Neural progenitor cell (in vitro differentiated cells): Measurements from ENCODE around the gene PIP5K1A. TPM values are rescaled to one million over a fixed set of nuclear protein-coding genes. Genes with fewer than 3 reads are reported as not detected.
"Not testable (repeated sequence)": the region's sequence is repeated elsewhere in the genome, so short reads cannot be mapped to it uniquely, and the experiment has no call there.

Experiments
- DNase-seq: peaks from one replicate; pipeline ENCODE4 v3.0.0-alpha.2; 2016; ENCODE audit warnings: low spot score
- H2AFZ ChIP-seq: fragments of 200-600 bp; sonication (generic); replicated peaks from 2 replicates; pipeline ENCODE4 v1.6.1; 2016; ENCODE audit warnings: antibody characterized with exemption
- H3F3A ChIP-seq: fragments of 200-600 bp; sonication (generic); 2 replicates; pipeline ENCODE4 v1.6.1; 2016; ENCODE audit warnings: antibody characterized with exemption, low read depth
- H3K27ac ChIP-seq: fragments of 200-600 bp; sonication (generic); 2 replicates; pipeline ENCODE4 v1.5.1; 2016; ENCODE audit warnings: mild to moderate bottlenecking
- H3K27me3 ChIP-seq: fragments of 200-600 bp; sonication (generic); 2 replicates; pipeline ENCODE4 v1.6.1; 2016; ENCODE audit warnings: mild to moderate bottlenecking, moderate library complexity
- H3K36me3 ChIP-seq: fragments of 200-600 bp; sonication (generic); 2 replicates; pipeline ENCODE4 v1.5.1; 2016
- H3K4me1 ChIP-seq: fragments of 200-600 bp; sonication (generic); 2 replicates; pipeline ENCODE4 v1.6.1; 2016; ENCODE audit warnings: mixed run types
- H3K4me2 ChIP-seq: fragments of 200-600 bp; sonication (generic); 2 replicates; pipeline ENCODE4 v1.6.1; 2016
- H3K4me3 ChIP-seq: fragments of 200-600 bp; sonication (generic); 2 replicates; pipeline ENCODE4 v1.5.1; 2016
- H3K79me2 ChIP-seq: fragments of 200-600 bp; sonication (generic); 2 replicates; pipeline ENCODE4 v1.6.1; 2016; ENCODE audit warnings: low read depth
- H3K9ac ChIP-seq: fragments of 200-600 bp; sonication (generic); 2 replicates; pipeline ENCODE4 v1.6.1; 2016
- H3K9me3 ChIP-seq: fragments of 200-600 bp; sonication (generic); 2 replicates; pipeline ENCODE4 v1.5.1; 2016; ENCODE audit warnings: low read depth
- H4K20me1 ChIP-seq: fragments of 200-600 bp; sonication (generic); 2 replicates; pipeline ENCODE4 v1.6.1; 2016; ENCODE audit warnings: low read depth
- H3K27ac Mint-ChIP-seq: 3 replicates; pipeline ENCODE4 v1.8.0; 2021; ENCODE audit warnings: mixed read lengths
- H3K27me3 Mint-ChIP-seq: 2 replicates; pipeline ENCODE4 v1.8.0; 2022; ENCODE audit warnings: low read depth, mild to moderate bottlenecking, inconsistent platforms, moderate library complexity, mixed read lengths; ENCODE audit not compliant: insufficient read depth
- H3K36me3 Mint-ChIP-seq: 3 replicates; pipeline ENCODE4 v1.8.0; 2021; ENCODE audit warnings: mixed read lengths
- H3K4me1 Mint-ChIP-seq: 3 replicates; pipeline ENCODE4 v1.8.0; 2021; ENCODE audit warnings: mixed read lengths
- H3K4me3 Mint-ChIP-seq: 3 replicates; pipeline ENCODE4 v1.8.0; 2021; ENCODE audit warnings: mild to moderate bottlenecking, moderate library complexity, mixed read lengths
- H3K9me3 Mint-ChIP-seq: 3 replicates; pipeline ENCODE4 v1.8.0; 2020; ENCODE audit warnings: mixed read lengths
- EZH2 ChIP-seq: fragments of 200-600 bp; sonication (generic); IDR thresholded peaks from 2 replicates; pipeline ENCODE4 v1.6.1; 2017; ENCODE audit warnings: antibody characterized with exemption, mild to moderate bottlenecking, moderate library complexity
- EZH2phosphoT487 ChIP-seq: fragments of 200-600 bp; sonication (generic); IDR thresholded peaks from 2 replicates; pipeline ENCODE4 v1.6.1; 2017; ENCODE audit warnings: antibody characterized with exemption
- total RNA-seq: library from RNA; depleted of rRNA; stranded (reverse); fragments of >200 nt; gene quantifications from 2 replicates; pipeline ENCODE4 v1.2.3, GENCODE V29; 2015; ENCODE audit warnings: low replicate concordance
- TF ChIP-seq, protein P1 (sequence below): fragments of 200-600 bp; sonication (generic); IDR thresholded peaks from 2 replicates; pipeline ENCODE4 v1.5.1; 2017; ENCODE audit warnings: antibody characterized with exemption, mild to moderate bottlenecking

PIP5K1A gene
- total RNA-seq, 1 donor from 2014 or later, result 81.2 TPM

DNA sequence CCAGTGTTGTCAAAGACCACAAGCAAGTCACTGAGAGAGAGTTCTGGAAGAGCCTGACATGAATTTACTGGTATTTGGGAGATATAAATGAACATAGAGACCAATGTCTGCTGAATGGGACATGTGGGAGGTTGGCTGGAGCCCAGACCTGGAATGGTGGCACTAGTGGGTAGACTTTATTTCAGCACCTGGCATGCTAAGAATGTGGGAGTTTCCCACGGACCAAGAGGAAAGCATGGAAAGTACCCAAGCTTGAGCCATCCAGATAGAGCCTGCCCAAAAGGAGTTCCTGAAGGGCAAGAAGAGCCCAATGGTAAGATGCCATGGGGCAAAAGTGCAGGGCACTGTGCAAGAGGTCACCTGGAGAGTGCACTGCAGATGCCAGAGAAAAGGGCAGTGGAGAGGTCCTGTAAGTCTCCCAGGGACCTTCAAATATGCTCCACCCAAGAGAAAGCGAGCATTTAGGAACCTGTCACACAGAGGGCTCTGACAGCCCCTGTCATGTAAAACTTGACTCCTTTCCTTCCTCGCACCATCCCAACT lies 75.6 kb downstream of the PIP5K1A start:
- Mint-ChIP-seq H3K4me3 (no peak overlapping the region), H3K36me3 (peaks cover 7% of the 10 kb centered on the region), H3K27me3 (peaks cover 8% of the 10 kb centered on the region), H3K4me1 (no peaks in the 10 kb centered on the region), H3K9me3 (no peaks in the 10 kb centered on the region), H3K27ac (peak overlapping the region; percentile 20)
- DNase-seq, result no peak
- Histone ChIP-seq H3K9me3 (no peaks in the 10 kb centered on the region), H3K4me3 (no peak overlapping the region), H2AFZ (no peak overlapping the region), H4K20me1 (no peaks in the 10 kb centered on the region), H3K4me2 (no peak overlapping the region), H3K4me1 (no peaks in the 10 kb centered on the region), H3F3A (no peaks in the 10 kb centered on the region), H3K36me3 (no peaks in the 10 kb centered on the region), H3K79me2 (no peaks in the 10 kb centered on the region), H3K27ac (no peak overlapping the region), H3K27me3 (no peaks in the 10 kb centered on the region), H3K9ac (no peak overlapping the region)
- TF ChIP-seq EZH2, result no peak
- TF ChIP-seq, protein P1, sequence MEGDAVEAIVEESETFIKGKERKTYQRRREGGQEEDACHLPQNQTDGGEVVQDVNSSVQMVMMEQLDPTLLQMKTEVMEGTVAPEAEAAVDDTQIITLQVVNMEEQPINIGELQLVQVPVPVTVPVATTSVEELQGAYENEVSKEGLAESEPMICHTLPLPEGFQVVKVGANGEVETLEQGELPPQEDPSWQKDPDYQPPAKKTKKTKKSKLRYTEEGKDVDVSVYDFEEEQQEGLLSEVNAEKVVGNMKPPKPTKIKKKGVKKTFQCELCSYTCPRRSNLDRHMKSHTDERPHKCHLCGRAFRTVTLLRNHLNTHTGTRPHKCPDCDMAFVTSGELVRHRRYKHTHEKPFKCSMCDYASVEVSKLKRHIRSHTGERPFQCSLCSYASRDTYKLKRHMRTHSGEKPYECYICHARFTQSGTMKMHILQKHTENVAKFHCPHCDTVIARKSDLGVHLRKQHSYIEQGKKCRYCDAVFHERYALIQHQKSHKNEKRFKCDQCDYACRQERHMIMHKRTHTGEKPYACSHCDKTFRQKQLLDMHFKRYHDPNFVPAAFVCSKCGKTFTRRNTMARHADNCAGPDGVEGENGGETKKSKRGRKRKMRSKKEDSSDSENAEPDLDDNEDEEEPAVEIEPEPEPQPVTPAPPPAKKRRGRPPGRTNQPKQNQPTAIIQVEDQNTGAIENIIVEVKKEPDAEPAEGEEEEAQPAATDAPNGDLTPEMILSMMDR, result no peak
- TF ChIP-seq EZH2phosphoT487, result no peak

GRCh38 chr1:151275341-151275740 lies 77.0 kb downstream of the PIP5K1A start:
- not testable (repeated sequence) for H2AFZ ChIP-seq, H3K4me3 ChIP-seq, H3K27me3 Mint-ChIP-seq, H3K36me3 Mint-ChIP-seq, H3K79me2 ChIP-seq, H3K4me3 Mint-ChIP-seq, DNase-seq, H3F3A ChIP-seq, H3K9me3 ChIP-seq, H3K4me2 ChIP-seq, H3K27me3 ChIP-seq, H3K9me3 Mint-ChIP-seq, H3K27ac Mint-ChIP-seq, H3K9ac ChIP-seq, H3K4me1 ChIP-seq, H3K36me3 ChIP-seq, H3K4me1 Mint-ChIP-seq, H3K27ac ChIP-seq, H4K20me1 ChIP-seq

DNA sequence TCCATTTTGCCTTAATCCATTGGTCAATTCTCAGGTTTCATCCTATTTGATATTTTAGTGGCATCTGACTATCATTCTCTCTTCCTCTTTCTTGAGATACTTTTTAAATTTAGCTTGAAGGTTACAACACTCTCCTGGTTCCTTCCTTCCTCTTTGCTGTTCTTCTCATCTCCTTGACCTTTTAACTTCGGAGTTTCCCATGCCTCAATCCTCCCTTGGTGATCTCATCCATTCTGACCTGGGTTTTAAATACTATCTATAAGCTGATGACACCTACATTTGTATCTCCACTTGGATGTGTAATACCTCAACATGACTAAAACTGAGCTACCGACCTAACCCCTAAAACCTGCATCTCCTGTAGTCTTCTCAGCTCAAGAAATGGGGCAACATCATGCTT lies 78.9 kb downstream of the PIP5K1A start:
- Histone ChIP-seq H3K9ac (no peak overlapping the region), H3K9me3 (no peaks in the 10 kb centered on the region), H3K4me2 (no peak overlapping the region), H4K20me1 (no peaks in the 10 kb centered on the region), H3K79me2 (no peaks in the 10 kb centered on the region), H3K27ac (no peak overlapping the region), H3F3A (peaks cover 5% of the 10 kb centered on the region), H3K4me3 (no peak overlapping the region), H2AFZ (no peak overlapping the region), H3K4me1 (no peaks in the 10 kb centered on the region), H3K36me3 (no peaks in the 10 kb centered on the region), H3K27me3 (no peaks in the 10 kb centered on the region)
- no peak for TF ChIP-seq EZH2phosphoT487
- TF ChIP-seq EZH2, result no peak
- TF ChIP-seq, protein P1, result no peak
- no peaks in the 10 kb centered on the region for H3K4me1 Mint-ChIP-seq
- no peak overlapping the region for H3K27ac Mint-ChIP-seq
- no peaks in the 10 kb centered on the region for H3K9me3 Mint-ChIP-seq
- H3K4me3 Mint-ChIP-seq, result no peak overlapping the region
- peaks cover 8% of the 10 kb centered on the region for H3K27me3 Mint-ChIP-seq
- H3K36me3 Mint-ChIP-seq, result peaks cover 5% of the 10 kb centered on the region
- no peak for DNase-seq

DNA sequence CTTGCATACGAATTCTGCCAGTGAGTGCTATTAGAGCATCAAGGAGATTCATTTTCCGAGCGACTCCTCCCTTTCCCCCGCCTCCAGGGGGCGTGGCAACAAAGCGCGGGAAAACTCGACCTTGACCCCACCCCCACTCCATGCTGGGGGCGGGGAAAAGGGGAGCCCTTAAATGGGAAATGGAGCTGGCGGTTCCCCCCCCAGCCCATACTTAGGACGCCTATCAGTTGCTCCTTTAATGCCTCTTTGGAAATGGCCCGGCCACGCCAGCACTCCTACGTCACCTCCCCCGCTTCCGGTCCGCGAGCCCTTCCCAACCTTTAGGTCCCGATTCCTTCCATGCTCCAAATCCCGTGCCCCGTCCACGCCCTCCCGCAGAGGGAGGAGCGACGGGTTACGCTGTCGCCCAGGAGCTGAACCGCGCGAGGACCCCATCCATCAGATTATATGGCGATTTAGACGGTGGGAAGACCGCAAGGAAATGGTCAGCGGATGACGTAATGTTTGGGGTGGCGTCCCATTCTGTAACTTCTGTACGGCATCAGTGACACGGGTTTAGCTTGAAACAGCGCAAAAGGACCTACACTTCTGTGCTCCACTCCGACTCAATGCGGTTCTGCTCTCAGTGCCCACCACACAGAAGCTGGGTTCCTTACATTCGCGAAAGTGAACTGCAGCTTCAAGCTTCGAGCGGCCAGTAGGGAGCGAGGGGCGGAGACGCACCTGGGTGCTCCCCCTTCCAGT lies 83.0 kb downstream of the PIP5K1A start:
- peaks cover 37% of the 10 kb centered on the region for H3K79me2 ChIP-seq
- peaks cover 36% of the 10 kb centered on the region for H4K20me1 ChIP-seq
- Mint-ChIP-seq H3K9me3 (no peaks in the 10 kb centered on the region), H3K27me3 (peaks cover 12% of the 10 kb centered on the region), H3K27ac (peak overlapping the region; percentile 99), H3K4me1 (peaks cover 19% of the 10 kb centered on the region), H3K36me3 (no peaks in the 10 kb centered on the region), H3K4me3 (peak overlapping the region; percentile 97)
- H3K9me3 ChIP-seq, result no peaks in the 10 kb centered on the region
- H3K27ac ChIP-seq, result peak overlapping the region; percentile 98
- H2AFZ ChIP-seq, result peak overlapping the region; percentile 97
- peak overlapping the region; percentile 75 for H3K4me3 ChIP-seq
- H3F3A ChIP-seq, result peaks cover 13% of the 10 kb centered on the region
- peak overlapping the region; percentile 81 for H3K9ac ChIP-seq
- no peaks in the 10 kb centered on the region for H3K36me3 ChIP-seq
- TF ChIP-seq, protein P1, result peak; percentile 21
- TF ChIP-seq EZH2phosphoT487 (peak; percentile 34), EZH2 (no peak)
- H3K4me2 ChIP-seq, result peak overlapping the region; percentile 70
- H3K27me3 ChIP-seq, result no peaks in the 10 kb centered on the region
- peaks cover 13% of the 10 kb centered on the region for H3K4me1 ChIP-seq
- peak; percentile 96 for DNase-seq
